ENCODE data around the gene S100A6.

Gene S100A6

DNA sequence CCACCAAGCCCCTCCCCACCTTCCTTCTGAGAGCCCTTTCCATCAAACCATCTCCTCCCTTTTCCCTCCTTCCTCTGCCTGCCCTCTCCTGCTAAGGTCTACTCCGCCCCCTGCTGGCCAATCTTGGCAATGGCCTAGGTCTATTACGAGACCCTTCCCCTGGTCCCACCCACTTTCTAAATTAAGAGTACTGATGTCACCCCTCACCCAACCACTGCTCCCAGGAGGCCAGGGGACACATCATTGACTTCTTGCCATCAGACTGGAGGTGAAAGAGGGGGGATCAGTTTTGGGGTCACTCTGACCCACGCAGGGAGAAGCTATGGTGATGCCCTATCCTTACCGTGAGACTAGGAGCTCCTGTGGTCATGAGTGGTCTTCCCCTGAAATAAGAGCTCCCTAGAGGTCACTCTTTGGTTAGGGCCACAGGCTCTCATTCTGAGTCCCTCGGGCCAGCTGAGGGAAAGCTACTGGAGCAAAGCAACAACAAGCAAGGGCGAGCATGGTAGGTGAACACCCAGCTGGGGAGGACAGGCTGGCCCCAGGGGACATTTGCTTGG lies 40.7 kb downstream of the S100A6 start:
- no peak for TF ChIP-seq EZH2phosphoT487 (IDR thresholded peaks at IDR 0.05; ENCODE audit: borderline replicate concordance, low read length)
- TF ChIP-seq, protein P1, sequence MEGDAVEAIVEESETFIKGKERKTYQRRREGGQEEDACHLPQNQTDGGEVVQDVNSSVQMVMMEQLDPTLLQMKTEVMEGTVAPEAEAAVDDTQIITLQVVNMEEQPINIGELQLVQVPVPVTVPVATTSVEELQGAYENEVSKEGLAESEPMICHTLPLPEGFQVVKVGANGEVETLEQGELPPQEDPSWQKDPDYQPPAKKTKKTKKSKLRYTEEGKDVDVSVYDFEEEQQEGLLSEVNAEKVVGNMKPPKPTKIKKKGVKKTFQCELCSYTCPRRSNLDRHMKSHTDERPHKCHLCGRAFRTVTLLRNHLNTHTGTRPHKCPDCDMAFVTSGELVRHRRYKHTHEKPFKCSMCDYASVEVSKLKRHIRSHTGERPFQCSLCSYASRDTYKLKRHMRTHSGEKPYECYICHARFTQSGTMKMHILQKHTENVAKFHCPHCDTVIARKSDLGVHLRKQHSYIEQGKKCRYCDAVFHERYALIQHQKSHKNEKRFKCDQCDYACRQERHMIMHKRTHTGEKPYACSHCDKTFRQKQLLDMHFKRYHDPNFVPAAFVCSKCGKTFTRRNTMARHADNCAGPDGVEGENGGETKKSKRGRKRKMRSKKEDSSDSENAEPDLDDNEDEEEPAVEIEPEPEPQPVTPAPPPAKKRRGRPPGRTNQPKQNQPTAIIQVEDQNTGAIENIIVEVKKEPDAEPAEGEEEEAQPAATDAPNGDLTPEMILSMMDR (IDR thresholded peaks at IDR 0.05; ENCODE audit: low read depth, low read length, poor library complexity, severe bottlenecking), result peak; percentile 97
- no peaks in the 10 kb centered on the region for H3K36me3 ChIP-seq (ENCODE audit: control insufficient read depth, low read length)
- H3K9me2 ChIP-seq (replicated peaks; ENCODE audit: control insufficient read depth, low read length), result no peaks in the 10 kb centered on the region
- no peak overlapping the region for H3K4me2 ChIP-seq (ENCODE audit: low read length)
- H3K27ac ChIP-seq (ENCODE audit: low read depth, low read length), result no peak overlapping the region
- H3K9me3 ChIP-seq (ENCODE audit: control insufficient read depth, insufficient read depth, low read length), result no peaks in the 10 kb centered on the region
- peaks cover 5% of the 10 kb centered on the region for H3K4me1 ChIP-seq (ENCODE audit: control insufficient read depth, low read length)
- H3K27me3 ChIP-seq (ENCODE audit: control insufficient read depth, low read length), result peaks cover 12% of the 10 kb centered on the region
- H3K79me2 ChIP-seq (ENCODE audit: control insufficient read depth, low read length), result no peaks in the 10 kb centered on the region
- H4K20me1 ChIP-seq (ENCODE audit: control insufficient read depth, insufficient read depth, low read depth, low read length), result no peaks in the 10 kb centered on the region
- no peaks in the 10 kb centered on the region for H3F3A ChIP-seq (ENCODE audit: control insufficient read depth, insufficient read depth)
- H3K4me3 ChIP-seq (ENCODE audit: low read length), result no peak overlapping the region

DNA sequence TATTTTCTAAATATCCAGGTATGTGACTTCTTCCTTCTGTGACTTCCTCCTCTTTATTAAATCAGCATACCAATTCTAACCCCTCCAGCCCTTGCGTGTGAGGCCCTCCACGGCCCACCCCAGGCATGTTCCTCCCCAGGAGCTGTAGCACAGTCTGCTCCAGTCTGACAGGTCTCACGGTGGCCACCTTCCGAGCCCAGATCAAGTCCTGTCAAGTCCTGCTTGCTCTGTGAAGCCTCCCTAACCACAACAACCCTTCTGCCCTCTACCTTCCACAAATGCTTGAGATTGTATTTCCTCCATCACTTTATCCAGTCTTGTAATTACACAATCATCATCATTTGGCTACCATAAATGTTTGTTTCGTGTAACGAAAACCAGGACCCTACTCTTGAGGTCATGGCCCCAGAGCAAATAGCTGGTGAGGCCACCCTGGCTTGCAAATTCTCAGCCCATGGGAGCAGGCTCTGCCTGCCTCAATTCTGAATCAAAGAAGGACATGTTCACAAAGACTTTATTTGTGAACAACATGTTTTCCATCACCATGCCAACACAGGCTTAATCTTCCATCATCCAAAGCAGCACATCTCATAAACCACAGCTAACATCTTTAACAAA lies 42.3 kb downstream of the S100A6 start:
- no peak overlapping the region for H3K27ac ChIP-seq (ENCODE audit: low read depth, low read length)
- H3K4me2 ChIP-seq (ENCODE audit: low read length), result no peak overlapping the region
- H3K27me3 ChIP-seq (ENCODE audit: control insufficient read depth, low read length), result peaks cover 9% of the 10 kb centered on the region; the same call in 1 of the 2 replicates
- no peaks in the 10 kb centered on the region for H4K20me1 ChIP-seq (ENCODE audit: control insufficient read depth, insufficient read depth, low read depth, low read length)
- TF ChIP-seq, protein P1 (IDR thresholded peaks at IDR 0.05; ENCODE audit: low read depth, low read length, poor library complexity, severe bottlenecking), result no peak
- no peak for TF ChIP-seq EZH2phosphoT487 (IDR thresholded peaks at IDR 0.05; ENCODE audit: borderline replicate concordance, low read length)
- no peaks in the 10 kb centered on the region for H3F3A ChIP-seq (ENCODE audit: control insufficient read depth, insufficient read depth)
- H3K79me2 ChIP-seq (ENCODE audit: control insufficient read depth, low read length), result no peaks in the 10 kb centered on the region
- H3K4me3 ChIP-seq (ENCODE audit: low read length), result no peak overlapping the region
- H3K4me1 ChIP-seq (ENCODE audit: control insufficient read depth, low read length), result peaks cover 5% of the 10 kb centered on the region
- no peaks in the 10 kb centered on the region for H3K9me2 ChIP-seq (replicated peaks; ENCODE audit: control insufficient read depth, low read length)
- H3K9me3 ChIP-seq (ENCODE audit: control insufficient read depth, insufficient read depth, low read length), result no peaks in the 10 kb centered on the region
- no peaks in the 10 kb centered on the region for H3K36me3 ChIP-seq (ENCODE audit: control insufficient read depth, low read length)

DNA sequence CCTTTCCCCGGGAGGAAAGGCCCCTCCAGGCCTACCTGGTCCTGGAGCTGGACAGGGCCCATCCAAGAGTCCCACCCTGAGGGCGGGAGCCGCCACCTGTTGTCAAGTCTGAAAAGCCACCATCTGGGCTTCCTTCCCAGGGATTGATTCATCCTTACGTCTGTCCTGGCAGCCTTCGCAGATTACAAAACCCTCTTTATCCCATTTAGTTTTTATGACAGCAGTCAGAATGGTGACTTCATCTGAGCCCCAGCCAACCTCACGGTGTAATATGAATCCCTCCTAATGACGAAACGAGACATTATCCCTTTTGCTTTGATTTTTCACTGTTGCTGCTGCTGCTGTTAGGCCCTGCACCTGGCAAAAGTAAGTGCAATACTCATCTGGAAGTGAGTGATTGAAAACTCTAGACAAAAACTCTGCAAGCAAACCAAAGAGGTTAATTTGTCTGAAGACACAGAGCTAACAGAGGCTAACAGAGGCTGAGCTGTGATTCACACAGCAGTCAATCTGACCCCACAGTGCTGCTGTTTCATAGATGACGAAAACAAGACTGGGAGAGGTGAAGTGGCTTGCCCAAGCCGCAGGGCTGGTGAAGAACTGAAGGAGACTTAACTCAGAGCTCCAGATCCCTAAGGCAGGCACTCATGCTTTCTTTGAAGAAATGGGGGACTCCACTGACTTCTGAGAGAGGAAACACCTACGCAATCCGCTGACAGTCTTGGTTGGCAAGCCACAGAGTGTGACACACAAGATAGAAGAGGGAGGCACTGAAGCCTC lies 45.3 kb downstream of the S100A6 start:
- no peaks in the 10 kb centered on the region for H3F3A ChIP-seq (ENCODE audit: control insufficient read depth, insufficient read depth)
- peaks cover 15% of the 10 kb centered on the region for H3K27me3 ChIP-seq (ENCODE audit: control insufficient read depth, low read length)
- TF ChIP-seq EZH2phosphoT487 (IDR thresholded peaks at IDR 0.05; ENCODE audit: borderline replicate concordance, low read length), result no peak
- TF ChIP-seq, protein P1 (IDR thresholded peaks at IDR 0.05; ENCODE audit: low read depth, low read length, poor library complexity, severe bottlenecking), result no peak
- H3K36me3 ChIP-seq (ENCODE audit: control insufficient read depth, low read length), result no peaks in the 10 kb centered on the region
- no peaks in the 10 kb centered on the region for H3K9me3 ChIP-seq (ENCODE audit: control insufficient read depth, insufficient read depth, low read length)
- H3K4me2 ChIP-seq (ENCODE audit: low read length), result no peak overlapping the region
- no peak overlapping the region for H3K27ac ChIP-seq (ENCODE audit: low read depth, low read length)
- no peaks in the 10 kb centered on the region for H4K20me1 ChIP-seq (ENCODE audit: control insufficient read depth, insufficient read depth, low read depth, low read length)
- peaks cover 5% of the 10 kb centered on the region for H3K4me1 ChIP-seq (ENCODE audit: control insufficient read depth, low read length)
- H3K4me3 ChIP-seq (ENCODE audit: low read length), result no peak overlapping the region
- H3K9me2 ChIP-seq (replicated peaks; ENCODE audit: control insufficient read depth, low read length), result no peaks in the 10 kb centered on the region
- no peaks in the 10 kb centered on the region for H3K79me2 ChIP-seq (ENCODE audit: control insufficient read depth, low read length)

Measured in DOHH2 (cell line).